Neural cell (in vitro differentiated cells): Measurements from ENCODE around the gene PIK3C2G. TPM values are rescaled to one million over a fixed set of nuclear protein-coding genes. Genes with fewer than 3 reads are reported as not detected.
"Not testable (repeated sequence)": the region's sequence is repeated elsewhere in the genome, so short reads cannot be mapped to it uniquely, and the experiment has no call there.

Experiments
- H2AFZ ChIP-seq: fragments of 200-600, 300-800 bp; sonication (generic), shearing (Covaris generic); 2 replicates; pipeline ENCODE4 v1.6.0; 2014; ENCODE audit warnings: low read depth, mild to moderate bottlenecking, antibody characterized with exemption, low read length, moderate library complexity
- H3F3A ChIP-seq: fragments of 200-600 bp; shearing (Covaris generic); 2 replicates; pipeline ENCODE4 v1.6.1; 2016; ENCODE audit warnings: mild to moderate bottlenecking, moderate library complexity, mixed read lengths, antibody characterized with exemption, low read length; ENCODE audit not compliant: insufficient read depth, poor library complexity, severe bottlenecking
- H3K27ac ChIP-seq: fragments of 200-600, 300-800 bp; sonication (generic), shearing (Covaris generic); 2 replicates; pipeline ENCODE4 v1.5.1; 2014; ENCODE audit warnings: mild to moderate bottlenecking, low read length, moderate library complexity
- H3K27me3 ChIP-seq: fragments of 300-800, 200-600 bp; sonication (generic), shearing (Covaris generic); 2 replicates; pipeline ENCODE4 v1.6.0; 2014; ENCODE audit warnings: mild to moderate bottlenecking, low read depth, low read length, moderate library complexity; ENCODE audit not compliant: insufficient read depth
- H3K36me3 ChIP-seq: fragments of 300-800, 200-600 bp; sonication (generic), shearing (Covaris generic); 2 replicates; pipeline ENCODE4 v1.5.1; 2014; ENCODE audit warnings: mild to moderate bottlenecking, antibody characterized with exemption, low read length, moderate library complexity; ENCODE audit not compliant: insufficient read depth
- H3K4me2 ChIP-seq: fragments of 300-800, 200-600 bp; sonication (generic), shearing (Covaris generic); 2 replicates; pipeline ENCODE4 v1.6.0; 2014; ENCODE audit warnings: mild to moderate bottlenecking, low read length
- H3K4me3 ChIP-seq: fragments of 300-800, 200-600 bp; sonication (generic), shearing (Covaris generic); 2 replicates; pipeline ENCODE4 v1.5.1; 2014; ENCODE audit warnings: mild to moderate bottlenecking, low read length, moderate library complexity
- H3K79me2 ChIP-seq: fragments of 200-600 bp; shearing (Covaris generic); replicated peaks from 2 replicates; pipeline ENCODE4 v1.6.0; 2014; ENCODE audit warnings: mild to moderate bottlenecking, low read length, moderate library complexity; ENCODE audit not compliant: insufficient read depth
- H3K9ac ChIP-seq: fragments of 300-800, 200-600 bp; sonication (generic), shearing (Covaris generic); 2 replicates; pipeline ENCODE4 v1.6.1; 2016; ENCODE audit warnings: mild to moderate bottlenecking, low read length, mixed read lengths
- H3K9me2 ChIP-seq: fragments of 200-600 bp; shearing (Covaris generic); 2 replicates; pipeline ENCODE4 v1.6.1; 2016; ENCODE audit warnings: mild to moderate bottlenecking, low read length, mixed read lengths; ENCODE audit not compliant: insufficient read depth
- H3K9me3 ChIP-seq: fragments of 200-600, 300-800 bp; sonication (generic), shearing (Covaris generic); 2 replicates; pipeline ENCODE4 v1.6.1; 2016; ENCODE audit warnings: mild to moderate bottlenecking, mixed run types, low read length, moderate library complexity, mixed read lengths
- H4K20me1 ChIP-seq: fragments of 200-600 bp; shearing (Covaris generic); 2 replicates; pipeline ENCODE4 v1.6.1; 2016; ENCODE audit warnings: mild to moderate bottlenecking, mixed run types; ENCODE audit not compliant: insufficient read depth
- EP300 ChIP-seq: fragments of 450-650 bp; conservative IDR thresholded peaks from 2 replicates; pipeline ENCODE4 v1.6.1; 2014; ENCODE audit warnings: antibody characterized with exemption, mild to moderate bottlenecking, moderate library complexity; ENCODE audit not compliant: poor library complexity, severe bottlenecking
- EZH2 ChIP-seq: fragments of 200-600, 300-800 bp; shearing (Covaris generic), sonication (generic); IDR thresholded peaks from 2 replicates; pipeline ENCODE4 v1.6.1; 2014; ENCODE audit warnings: antibody characterized with exemption, low read length, borderline replicate concordance, mild to moderate bottlenecking; ENCODE audit not compliant: insufficient read depth, poor library complexity, severe bottlenecking
- MXI1 ChIP-seq: fragments of 450-650 bp; conservative IDR thresholded peaks from 2 replicates; pipeline ENCODE4 v1.6.1; 2014; ENCODE audit warnings: antibody characterized with exemption, mild to moderate bottlenecking; ENCODE audit not compliant: poor library complexity, severe bottlenecking
- POLR2AphosphoS5 ChIP-seq: IDR thresholded peaks from 2 replicates; pipeline ENCODE4 v1.6.1; 2012
- RAD21 ChIP-seq: fragments of 450-650 bp; conservative IDR thresholded peaks from 2 replicates; pipeline ENCODE4 v1.6.1; 2014; ENCODE audit warnings: antibody characterized with exemption, mild to moderate bottlenecking, moderate library complexity
- SMC3 ChIP-seq: fragments of 450-650 bp; conservative IDR thresholded peaks from 2 replicates; pipeline ENCODE4 v1.6.1; 2014; ENCODE audit warnings: antibody characterized with exemption, mild to moderate bottlenecking, moderate library complexity; ENCODE audit not compliant: poor library complexity
- TAF1 ChIP-seq: IDR thresholded peaks from 2 replicates; pipeline ENCODE4 v1.6.1; 2012; ENCODE audit warnings: low read depth
- polyA plus RNA-seq: library from polyadenylated mRNA; depleted of rRNA; stranded (reverse); fragments of >200 nt; gene quantifications from 2 replicates; pipeline ENCODE4 v1.2.3, GENCODE V29; 2014
- TF ChIP-seq, protein P1 (sequence below): fragments of 450-650 bp; IDR thresholded peaks from 2 replicates; pipeline ENCODE4 v1.5.1; 2014; ENCODE audit warnings: antibody characterized with exemption, mild to moderate bottlenecking, moderate library complexity; ENCODE audit not compliant: poor library complexity, severe bottlenecking
- TF ChIP-seq, protein P2 (sequence below): IDR thresholded peaks from 2 replicates; pipeline ENCODE4 v1.6.1; 2012; ENCODE audit warnings: borderline replicate concordance

The PIK3C2G gene
- polyA plus RNA-seq, 1 donor from 2014 or later, result not detected

DNA sequence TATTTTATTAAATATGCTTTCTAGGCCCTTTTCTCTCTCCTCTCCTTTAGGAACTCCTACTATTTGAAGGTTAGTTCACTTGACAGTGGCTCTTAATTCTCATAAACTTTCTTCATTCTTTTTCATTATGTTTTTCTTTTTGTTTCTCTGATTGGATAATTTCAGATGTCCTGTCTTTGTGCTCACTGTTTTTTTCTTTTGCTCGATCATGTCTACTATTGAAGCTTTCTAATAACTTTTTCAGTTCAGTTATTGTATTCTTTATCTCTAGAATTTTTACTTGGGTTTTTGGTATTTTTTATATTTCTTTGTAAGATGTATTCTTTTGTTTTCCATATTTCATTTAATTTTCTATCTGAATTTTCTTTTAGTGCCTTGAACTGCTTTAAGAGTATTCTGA lies 261.5 kb downstream of the PIK3C2G start:
- TF ChIP-seq MXI1 (no peak), EZH2 (no peak), POLR2AphosphoS5 (no peak), EP300 (no peak), SMC3 (no peak), RAD21 (no peak), TAF1 (no peak)
- TF ChIP-seq, protein P1, sequence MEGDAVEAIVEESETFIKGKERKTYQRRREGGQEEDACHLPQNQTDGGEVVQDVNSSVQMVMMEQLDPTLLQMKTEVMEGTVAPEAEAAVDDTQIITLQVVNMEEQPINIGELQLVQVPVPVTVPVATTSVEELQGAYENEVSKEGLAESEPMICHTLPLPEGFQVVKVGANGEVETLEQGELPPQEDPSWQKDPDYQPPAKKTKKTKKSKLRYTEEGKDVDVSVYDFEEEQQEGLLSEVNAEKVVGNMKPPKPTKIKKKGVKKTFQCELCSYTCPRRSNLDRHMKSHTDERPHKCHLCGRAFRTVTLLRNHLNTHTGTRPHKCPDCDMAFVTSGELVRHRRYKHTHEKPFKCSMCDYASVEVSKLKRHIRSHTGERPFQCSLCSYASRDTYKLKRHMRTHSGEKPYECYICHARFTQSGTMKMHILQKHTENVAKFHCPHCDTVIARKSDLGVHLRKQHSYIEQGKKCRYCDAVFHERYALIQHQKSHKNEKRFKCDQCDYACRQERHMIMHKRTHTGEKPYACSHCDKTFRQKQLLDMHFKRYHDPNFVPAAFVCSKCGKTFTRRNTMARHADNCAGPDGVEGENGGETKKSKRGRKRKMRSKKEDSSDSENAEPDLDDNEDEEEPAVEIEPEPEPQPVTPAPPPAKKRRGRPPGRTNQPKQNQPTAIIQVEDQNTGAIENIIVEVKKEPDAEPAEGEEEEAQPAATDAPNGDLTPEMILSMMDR, result no peak
- TF ChIP-seq, protein P2, sequence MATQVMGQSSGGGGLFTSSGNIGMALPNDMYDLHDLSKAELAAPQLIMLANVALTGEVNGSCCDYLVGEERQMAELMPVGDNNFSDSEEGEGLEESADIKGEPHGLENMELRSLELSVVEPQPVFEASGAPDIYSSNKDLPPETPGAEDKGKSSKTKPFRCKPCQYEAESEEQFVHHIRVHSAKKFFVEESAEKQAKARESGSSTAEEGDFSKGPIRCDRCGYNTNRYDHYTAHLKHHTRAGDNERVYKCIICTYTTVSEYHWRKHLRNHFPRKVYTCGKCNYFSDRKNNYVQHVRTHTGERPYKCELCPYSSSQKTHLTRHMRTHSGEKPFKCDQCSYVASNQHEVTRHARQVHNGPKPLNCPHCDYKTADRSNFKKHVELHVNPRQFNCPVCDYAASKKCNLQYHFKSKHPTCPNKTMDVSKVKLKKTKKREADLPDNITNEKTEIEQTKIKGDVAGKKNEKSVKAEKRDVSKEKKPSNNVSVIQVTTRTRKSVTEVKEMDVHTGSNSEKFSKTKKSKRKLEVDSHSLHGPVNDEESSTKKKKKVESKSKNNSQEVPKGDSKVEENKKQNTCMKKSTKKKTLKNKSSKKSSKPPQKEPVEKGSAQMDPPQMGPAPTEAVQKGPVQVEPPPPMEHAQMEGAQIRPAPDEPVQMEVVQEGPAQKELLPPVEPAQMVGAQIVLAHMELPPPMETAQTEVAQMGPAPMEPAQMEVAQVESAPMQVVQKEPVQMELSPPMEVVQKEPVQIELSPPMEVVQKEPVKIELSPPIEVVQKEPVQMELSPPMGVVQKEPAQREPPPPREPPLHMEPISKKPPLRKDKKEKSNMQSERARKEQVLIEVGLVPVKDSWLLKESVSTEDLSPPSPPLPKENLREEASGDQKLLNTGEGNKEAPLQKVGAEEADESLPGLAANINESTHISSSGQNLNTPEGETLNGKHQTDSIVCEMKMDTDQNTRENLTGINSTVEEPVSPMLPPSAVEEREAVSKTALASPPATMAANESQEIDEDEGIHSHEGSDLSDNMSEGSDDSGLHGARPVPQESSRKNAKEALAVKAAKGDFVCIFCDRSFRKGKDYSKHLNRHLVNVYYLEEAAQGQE, result no peak
- Histone ChIP-seq H3K27ac (no peak overlapping the region), H2AFZ (no peak overlapping the region), H4K20me1 (no peaks in the 10 kb centered on the region), H3K9ac (no peak overlapping the region), H3K9me2 (no peaks in the 10 kb centered on the region), H3K36me3 (no peaks in the 10 kb centered on the region), H3K4me3 (no peak overlapping the region), H3K4me2 (no peak overlapping the region), H3K9me3 (no peaks in the 10 kb centered on the region), H3K27me3 (no peaks in the 10 kb centered on the region), H3K79me2 (no peaks in the 10 kb centered on the region), H3F3A (no peaks in the 10 kb centered on the region)

DNA sequence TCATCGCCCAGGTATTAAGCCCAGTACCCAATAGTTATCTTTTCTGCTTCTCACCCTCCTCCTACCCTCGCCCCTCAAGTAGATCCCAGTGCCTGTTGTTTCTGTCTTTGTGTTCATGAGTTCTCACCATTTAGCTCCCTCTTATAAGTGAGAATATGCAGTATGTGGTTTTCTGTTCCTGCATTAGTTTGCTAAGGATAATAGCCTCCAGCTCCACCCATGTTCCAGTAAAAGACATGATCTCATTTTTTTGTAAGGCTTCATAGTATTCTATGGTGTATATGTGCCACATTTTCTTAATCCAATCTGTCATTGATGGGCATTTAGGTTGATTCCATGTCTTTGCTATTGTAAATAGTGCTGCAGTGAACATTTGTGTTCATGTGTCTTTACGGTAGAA lies 281.2 kb downstream of the PIK3C2G start:
- H3K79me2 ChIP-seq, H3K9me2 ChIP-seq, H3F3A ChIP-seq, H4K20me1 ChIP-seq, H3K4me2 ChIP-seq, H3K9me3 ChIP-seq, H3K27me3 ChIP-seq, H2AFZ ChIP-seq, H3K4me3 ChIP-seq, H3K27ac ChIP-seq, H3K9ac ChIP-seq, H3K36me3 ChIP-seq: not testable (repeated sequence)

DNA sequence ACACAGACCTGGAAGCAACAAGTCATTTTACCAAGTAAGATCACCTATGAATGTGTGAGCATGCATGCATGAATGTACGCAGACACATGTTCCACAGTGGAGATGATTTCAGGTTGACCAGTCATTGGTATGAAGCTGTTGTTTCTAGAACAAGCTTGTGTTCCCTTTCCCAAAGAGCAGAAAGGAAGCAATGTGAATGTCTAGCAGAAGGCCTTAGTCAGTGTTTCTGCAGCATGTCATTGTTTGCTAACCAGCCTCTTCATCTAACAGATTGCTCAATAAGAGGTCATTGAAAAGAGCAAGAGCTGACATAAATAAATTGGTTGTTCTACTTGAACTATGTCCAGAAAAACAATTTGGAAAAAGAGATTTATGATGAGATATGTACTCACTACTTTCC lies 285.1 kb downstream of the PIK3C2G start:
- Histone ChIP-seq H3K9me2 (no peaks in the 10 kb centered on the region), H3K27me3 (no peaks in the 10 kb centered on the region), H3K27ac (no peak overlapping the region), H3K9ac (no peak overlapping the region), H2AFZ (no peak overlapping the region), H3F3A (peaks cover 5% of the 10 kb centered on the region), H3K4me3 (no peak overlapping the region), H3K4me2 (no peak overlapping the region), H4K20me1 (no peaks in the 10 kb centered on the region), H3K79me2 (no peaks in the 10 kb centered on the region), H3K9me3 (no peaks in the 10 kb centered on the region), H3K36me3 (no peaks in the 10 kb centered on the region)
- TF ChIP-seq EZH2 (no peak), RAD21 (no peak), EP300 (no peak), SMC3 (no peak), POLR2AphosphoS5 (no peak), MXI1 (no peak), TAF1 (no peak)
- TF ChIP-seq, protein P2, result no peak
- TF ChIP-seq, protein P1, result no peak
